Measurements from ENCODE around the gene ZRANB2.

Gene ZRANB2, protein sequence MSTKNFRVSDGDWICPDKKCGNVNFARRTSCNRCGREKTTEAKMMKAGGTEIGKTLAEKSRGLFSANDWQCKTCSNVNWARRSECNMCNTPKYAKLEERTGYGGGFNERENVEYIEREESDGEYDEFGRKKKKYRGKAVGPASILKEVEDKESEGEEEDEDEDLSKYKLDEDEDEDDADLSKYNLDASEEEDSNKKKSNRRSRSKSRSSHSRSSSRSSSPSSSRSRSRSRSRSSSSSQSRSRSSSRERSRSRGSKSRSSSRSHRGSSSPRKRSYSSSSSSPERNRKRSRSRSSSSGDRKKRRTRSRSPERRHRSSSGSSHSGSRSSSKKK

DNA sequence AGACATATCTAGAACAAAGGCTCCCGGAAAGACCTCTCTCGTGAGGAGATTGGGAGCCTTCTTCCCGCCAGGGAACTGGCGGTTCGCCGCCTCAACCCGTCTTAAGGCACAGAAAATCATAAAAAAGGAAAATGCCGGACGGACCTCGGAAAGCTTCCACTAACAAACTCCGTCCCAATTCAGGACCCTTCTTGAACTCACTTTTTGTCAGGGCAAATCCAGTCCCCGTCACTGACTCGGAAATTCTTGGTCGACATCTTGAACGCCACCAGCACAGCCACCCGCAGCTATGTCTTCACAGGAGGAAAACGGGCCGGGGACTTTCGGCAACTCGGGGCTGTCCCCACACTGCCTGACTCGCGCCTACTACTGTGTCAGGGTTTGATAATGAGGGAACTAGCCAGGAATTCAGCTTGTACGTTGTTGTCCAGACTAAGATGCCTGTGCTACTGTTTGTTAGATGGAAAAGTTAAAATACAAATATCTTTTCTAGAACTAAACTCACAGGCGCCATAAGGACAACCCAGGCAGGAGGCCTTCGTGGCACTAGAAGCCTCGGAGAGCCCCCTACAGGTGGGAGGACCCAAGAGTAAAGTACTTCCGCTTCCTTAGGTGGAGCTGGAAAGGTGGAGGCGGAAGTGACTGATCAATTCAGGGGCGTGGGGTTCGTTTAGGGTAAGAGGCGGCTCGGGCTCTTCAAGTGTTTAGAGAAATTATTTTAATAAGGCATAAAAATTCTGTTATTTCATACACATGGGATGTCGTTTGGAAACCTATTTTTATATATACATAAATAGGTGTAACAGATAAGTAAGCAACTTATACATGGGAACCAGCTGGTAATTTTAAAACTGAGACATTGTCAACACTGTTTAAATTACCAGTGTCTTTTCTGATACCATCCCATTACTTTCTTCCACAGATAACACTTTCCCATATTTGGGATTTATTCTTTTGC is at the start of gene ZRANB2:
ZRANB2 (minus strand) TSS at position 297 of the 958 bp plus-strand sequence; CDS start at position 257, 40 bp downstream.
- peaks cover 5 to 6% of the 10 kb centered on the region in 2 donors for H3K9me3 Mint-ChIP-seq
- DNase-seq (peak; percentile 85 to 92), ATAC-seq (peak; percentile 99)
- H3K27me3 Mint-ChIP-seq, result peaks cover 31% of the 10 kb centered on the region
- peak within 1 kb of the TSS; percentile 100 for H3K27ac Mint-ChIP-seq
- peaks cover 16% of the 10 kb centered on the region for H3K4me1 Mint-ChIP-seq
- H3K4me3 Mint-ChIP-seq, result peak within 1 kb of the TSS; percentile 82 to 89

DNA sequence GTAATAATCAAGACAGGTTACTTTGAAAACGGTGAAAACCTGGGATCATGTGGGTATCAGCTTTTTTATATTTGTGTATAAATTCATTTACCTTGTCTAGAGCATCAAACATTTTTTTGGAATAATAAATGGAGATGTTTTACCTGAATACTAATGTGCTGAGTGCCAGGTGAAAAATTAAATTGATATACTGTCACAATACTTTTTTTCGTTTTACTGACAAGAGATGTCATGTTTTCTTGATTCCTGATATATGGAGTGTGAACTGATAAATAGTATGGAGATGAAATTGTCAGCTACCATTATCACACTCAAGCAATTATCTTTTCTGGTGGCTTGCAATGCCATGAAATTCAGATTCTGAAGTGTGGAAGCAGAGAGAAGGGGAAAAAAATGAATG is 47.2 kb upstream of the ZRANB2 start:
- no peak overlapping the region for H3K27ac Mint-ChIP-seq
- DNase-seq, result no peak
- ATAC-seq, result no peak
- peaks cover 45 to 52% of the 10 kb centered on the region in 2 donors for H3K9me3 Mint-ChIP-seq
- no peaks in the 10 kb centered on the region for H3K27me3 Mint-ChIP-seq
- H3K4me3 Mint-ChIP-seq, result no peak overlapping the region
- H3K4me1 Mint-ChIP-seq, result no peaks in the 10 kb centered on the region

DNA sequence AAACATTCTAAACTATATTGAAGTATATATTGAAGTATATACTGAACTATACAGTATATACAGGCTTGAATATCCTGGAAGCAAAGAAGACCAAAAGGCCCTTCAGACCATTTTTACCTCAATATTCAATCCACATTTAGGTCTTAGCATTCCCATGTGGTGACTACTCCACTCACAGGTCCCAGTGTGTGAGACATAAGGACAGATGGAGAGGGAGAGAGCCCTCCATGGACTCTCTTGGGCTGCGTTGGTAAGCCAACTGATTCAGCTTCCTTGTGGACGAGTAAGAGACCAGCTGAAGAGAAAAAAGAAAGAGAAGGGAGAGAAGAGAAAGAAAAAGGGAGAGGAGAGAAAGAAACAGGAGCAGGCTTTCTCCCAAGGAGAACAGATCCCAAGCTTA is 37.3 kb upstream of the ZRANB2 start:
- H3K4me3 Mint-ChIP-seq, result no peak overlapping the region
- ATAC-seq (no peak), DNase-seq (no peak)
- no peaks in the 10 kb centered on the region for H3K27me3 Mint-ChIP-seq
- H3K27ac Mint-ChIP-seq, result no peak overlapping the region
- H3K9me3 Mint-ChIP-seq, result peaks cover 11 to 23% of the 10 kb centered on the region in 2 donors
- no peaks in the 10 kb centered on the region for H3K4me1 Mint-ChIP-seq

DNA sequence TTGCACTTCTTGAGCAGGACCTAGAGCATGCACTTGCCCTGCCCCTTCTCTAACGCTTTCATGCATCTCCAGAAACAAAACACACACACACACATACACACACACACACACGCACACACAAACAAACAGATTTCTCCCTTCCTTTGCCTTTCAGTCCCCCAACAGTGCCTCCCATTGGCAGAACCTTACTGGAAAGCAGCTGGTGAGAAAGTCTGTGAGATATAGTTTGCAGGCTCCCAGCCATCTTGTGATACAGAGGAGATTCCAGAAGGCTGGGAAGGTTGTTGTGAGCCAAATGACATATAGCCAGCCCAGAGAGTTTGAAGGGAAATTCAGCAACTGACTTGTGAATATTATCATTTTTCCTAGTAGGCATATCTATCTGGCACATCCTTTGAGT is 35.9 kb upstream of the ZRANB2 start:
- H3K27ac Mint-ChIP-seq, result no peak overlapping the region
- H3K4me3 Mint-ChIP-seq, result no peak overlapping the region
- DNase-seq (no peak), ATAC-seq (no peak)
- H3K4me1 Mint-ChIP-seq, result no peaks in the 10 kb centered on the region
- H3K9me3 Mint-ChIP-seq, result peaks cover 3 to 13% of the 10 kb centered on the region in 2 donors
- H3K27me3 Mint-ChIP-seq, result no peaks in the 10 kb centered on the region

DNA sequence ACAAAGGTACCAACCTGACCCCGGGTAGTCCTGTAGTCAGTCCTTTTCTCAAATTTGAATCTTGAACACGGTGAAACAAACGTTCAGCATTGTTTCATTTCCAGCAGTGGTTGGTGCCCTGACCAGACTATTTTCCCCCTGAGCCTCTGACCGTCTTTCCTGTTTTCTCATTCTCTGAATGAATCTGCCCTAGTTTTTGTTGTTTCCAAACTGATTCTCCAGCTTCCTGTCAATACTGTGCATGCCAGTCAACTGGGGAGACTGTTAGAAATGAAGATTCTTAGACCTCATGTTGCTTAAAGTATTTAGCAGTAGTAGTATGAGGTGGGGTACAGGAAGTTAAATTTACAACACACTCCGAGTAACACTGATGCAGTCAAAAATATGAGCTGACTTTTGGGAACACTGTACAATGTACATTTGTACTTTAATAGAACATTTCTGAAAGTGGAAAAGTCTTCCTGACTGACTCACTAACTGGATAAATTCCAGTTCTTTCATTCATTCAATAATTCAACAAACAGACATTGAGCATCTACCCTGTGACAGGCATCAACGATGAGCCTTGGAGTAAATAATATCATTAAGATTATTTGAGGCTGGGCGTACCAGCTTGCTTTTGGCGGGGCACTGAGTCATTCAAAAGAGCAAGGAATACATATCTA is 26.0 kb upstream of the ZRANB2 start:
- Mint-ChIP-seq H3K9me3 (no peaks in the 10 kb centered on the region), H3K4me3 (no peak overlapping the region), H3K4me1 (no peaks in the 10 kb centered on the region), H3K27ac (no peak overlapping the region), H3K27me3 (no peaks in the 10 kb centered on the region)
- DNase-seq, result no peak
- no peak for ATAC-seq

DNA sequence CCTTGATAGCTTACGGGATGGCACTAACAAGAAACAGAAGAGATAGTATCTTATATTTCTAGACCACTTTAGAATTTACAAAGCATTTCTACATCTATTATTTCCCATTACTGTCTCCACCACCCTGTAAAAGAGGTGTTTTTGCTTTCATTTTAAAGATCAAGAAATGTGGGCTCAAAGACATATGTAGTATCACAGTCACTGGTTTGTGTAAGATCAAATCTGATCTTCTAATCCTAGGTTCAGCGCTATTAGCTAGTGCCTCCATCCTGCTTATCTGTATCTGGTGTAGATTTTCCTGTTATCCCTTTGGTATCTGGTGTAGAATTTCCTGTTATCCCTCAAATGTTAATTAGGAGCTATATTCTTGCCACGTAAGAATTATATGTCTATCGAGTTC is 23.6 kb upstream of the ZRANB2 start:
- H3K9me3 Mint-ChIP-seq, result no peaks in the 10 kb centered on the region
- ATAC-seq, result no peak
- no peak for DNase-seq
- H3K27me3 Mint-ChIP-seq, result no peaks in the 10 kb centered on the region
- no peak overlapping the region for H3K4me3 Mint-ChIP-seq
- no peak overlapping the region for H3K27ac Mint-ChIP-seq
- no peaks in the 10 kb centered on the region for H3K4me1 Mint-ChIP-seq

DNA sequence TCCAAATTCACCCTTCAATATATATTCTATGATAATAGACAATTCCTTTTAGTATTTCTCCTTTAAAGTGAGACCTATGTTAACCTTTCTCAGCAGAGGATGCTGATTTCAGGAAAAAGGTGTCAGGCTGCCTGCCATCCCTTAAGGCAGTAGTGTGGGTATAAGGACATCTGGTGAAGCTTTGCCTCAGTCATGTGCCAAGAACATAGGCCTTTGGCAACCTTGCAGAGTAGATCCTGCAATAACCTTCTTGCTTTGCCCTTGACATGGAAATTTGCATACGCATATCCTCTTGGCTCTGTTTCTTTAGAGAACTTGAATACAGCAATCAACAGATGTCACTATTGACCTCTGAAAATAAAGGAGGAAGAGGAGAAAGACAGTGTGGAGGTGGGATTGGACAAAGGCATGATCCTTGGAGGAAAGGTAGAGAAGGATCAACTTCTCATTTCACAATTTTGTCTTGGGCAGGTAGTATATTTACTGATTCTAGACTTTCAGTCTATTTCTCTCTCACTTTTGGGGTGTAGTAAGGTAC is 21.1 kb upstream of the ZRANB2 start:
- Mint-ChIP-seq H3K9me3 (no peaks in the 10 kb centered on the region), H3K27me3 (no peaks in the 10 kb centered on the region), H3K27ac (no peak overlapping the region), H3K4me3 (no peak overlapping the region), H3K4me1 (no peaks in the 10 kb centered on the region)
- no peak for DNase-seq
- no peak for ATAC-seq

DNA sequence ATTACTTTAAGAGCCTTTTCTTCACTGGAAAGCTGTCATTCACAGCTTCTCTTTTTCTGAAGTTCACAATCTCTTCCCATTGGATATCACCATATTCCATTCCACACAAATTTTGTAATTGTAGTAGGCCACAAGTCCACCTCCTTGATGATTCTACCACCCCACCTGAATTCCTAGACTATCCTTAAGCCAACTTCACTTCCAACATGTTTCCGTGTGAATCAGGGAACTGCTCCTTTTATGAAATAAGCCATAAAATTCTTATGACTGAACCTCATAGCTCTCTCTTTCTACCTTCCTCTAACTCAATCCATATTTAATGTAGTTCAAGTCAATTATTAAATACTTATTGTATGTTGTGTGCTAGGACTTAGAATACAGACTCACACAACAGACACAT is 16.6 kb upstream of the ZRANB2 start:
- H3K9me3 Mint-ChIP-seq, result no peaks in the 10 kb centered on the region
- H3K4me1 Mint-ChIP-seq, result no peaks in the 10 kb centered on the region
- H3K4me3 Mint-ChIP-seq, result no peak overlapping the region
- no peaks in the 10 kb centered on the region for H3K27me3 Mint-ChIP-seq
- no peak for ATAC-seq
- no peak for DNase-seq
- no peak overlapping the region for H3K27ac Mint-ChIP-seq

DNA sequence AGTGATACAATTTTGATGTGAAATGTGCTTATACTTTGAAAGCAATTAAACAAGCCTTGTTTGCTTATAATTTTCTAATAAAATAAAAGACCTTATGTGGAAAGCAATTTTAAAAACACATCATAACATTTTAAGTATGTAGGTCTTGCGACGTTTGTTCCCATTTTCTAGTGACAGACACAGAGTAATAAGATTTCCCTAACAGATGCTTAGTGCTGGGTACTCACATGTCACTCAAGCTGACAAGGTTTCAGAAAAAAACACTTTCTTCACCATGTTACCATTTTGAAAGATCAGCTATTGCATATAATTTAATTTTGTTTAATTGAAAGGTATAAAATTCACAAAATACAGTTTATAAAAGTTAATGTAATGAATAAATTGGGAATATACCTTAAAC is 14.1 kb upstream of the ZRANB2 start:
- ATAC-seq (no peak), DNase-seq (no peak)
- H3K9me3 Mint-ChIP-seq, result no peaks in the 10 kb centered on the region
- no peaks in the 10 kb centered on the region for H3K4me1 Mint-ChIP-seq
- H3K4me3 Mint-ChIP-seq, result no peak overlapping the region
- no peaks in the 10 kb centered on the region for H3K27me3 Mint-ChIP-seq
- H3K27ac Mint-ChIP-seq, result no peak overlapping the region

DNA sequence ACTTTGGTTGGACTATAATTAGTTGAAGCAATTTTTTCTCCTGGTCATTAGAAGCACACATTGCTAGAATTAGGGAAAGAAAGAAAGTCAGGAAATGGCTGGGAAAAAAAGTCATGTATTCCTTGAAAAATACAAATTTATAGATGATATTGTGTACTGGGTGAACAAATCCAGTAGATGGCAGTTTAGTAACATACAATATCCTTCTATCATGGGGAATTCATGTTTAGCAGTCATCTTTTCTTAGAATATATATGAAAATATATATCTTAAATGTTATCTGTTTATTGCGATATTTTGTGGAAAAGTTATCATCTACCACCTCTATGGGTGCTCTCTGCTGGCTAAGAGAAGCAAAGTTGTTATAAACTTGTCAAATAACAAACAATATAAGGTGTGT is 13.1 kb upstream of the ZRANB2 start:
- Mint-ChIP-seq H3K9me3 (no peaks in the 10 kb centered on the region), H3K4me1 (no peaks in the 10 kb centered on the region), H3K27ac (no peak overlapping the region), H3K4me3 (no peak overlapping the region), H3K27me3 (no peaks in the 10 kb centered on the region)
- ATAC-seq (no peak), DNase-seq (no peak)

DNA sequence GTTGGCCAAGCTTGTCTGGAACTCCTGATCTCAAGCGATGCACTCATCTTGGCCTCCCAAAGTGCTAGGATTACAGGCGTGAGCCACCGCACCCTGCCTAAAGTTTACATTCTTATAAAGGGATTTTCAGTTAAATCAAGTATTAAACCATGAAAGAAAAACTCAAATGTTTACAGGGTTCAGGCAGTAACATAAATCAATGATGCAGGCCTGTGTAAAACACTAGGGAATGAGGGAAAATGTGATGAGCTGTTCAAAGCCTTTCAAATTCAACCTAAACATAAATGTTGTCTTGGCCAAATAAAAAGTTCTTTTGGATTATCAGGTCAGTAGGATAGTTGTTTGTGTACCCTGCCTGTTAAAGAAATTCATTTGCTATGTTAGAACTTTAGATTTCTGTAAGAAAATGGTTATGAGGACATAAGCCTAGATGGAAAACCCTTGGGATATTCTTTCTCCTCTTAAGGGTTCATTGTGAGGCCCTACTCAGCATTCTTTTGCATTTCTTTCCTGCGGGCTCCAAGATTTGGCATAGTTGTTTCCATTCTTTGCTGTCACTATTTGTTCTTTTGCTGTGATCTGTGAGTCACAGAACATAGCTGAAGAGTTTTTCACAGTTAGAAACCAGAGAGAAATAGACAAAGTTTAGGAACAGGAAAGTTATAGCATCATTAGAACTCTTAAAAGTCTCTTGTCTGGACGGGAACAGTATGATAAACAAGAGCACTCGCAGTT is 8.9 kb upstream of the ZRANB2 start:
- Mint-ChIP-seq H3K27ac (no peak overlapping the region), H3K4me1 (no peaks in the 10 kb centered on the region), H3K27me3 (peaks cover 14% of the 10 kb centered on the region), H3K4me3 (no peak overlapping the region), H3K9me3 (no peaks in the 10 kb centered on the region)
- no peak for ATAC-seq
- DNase-seq, result no peak

DNA sequence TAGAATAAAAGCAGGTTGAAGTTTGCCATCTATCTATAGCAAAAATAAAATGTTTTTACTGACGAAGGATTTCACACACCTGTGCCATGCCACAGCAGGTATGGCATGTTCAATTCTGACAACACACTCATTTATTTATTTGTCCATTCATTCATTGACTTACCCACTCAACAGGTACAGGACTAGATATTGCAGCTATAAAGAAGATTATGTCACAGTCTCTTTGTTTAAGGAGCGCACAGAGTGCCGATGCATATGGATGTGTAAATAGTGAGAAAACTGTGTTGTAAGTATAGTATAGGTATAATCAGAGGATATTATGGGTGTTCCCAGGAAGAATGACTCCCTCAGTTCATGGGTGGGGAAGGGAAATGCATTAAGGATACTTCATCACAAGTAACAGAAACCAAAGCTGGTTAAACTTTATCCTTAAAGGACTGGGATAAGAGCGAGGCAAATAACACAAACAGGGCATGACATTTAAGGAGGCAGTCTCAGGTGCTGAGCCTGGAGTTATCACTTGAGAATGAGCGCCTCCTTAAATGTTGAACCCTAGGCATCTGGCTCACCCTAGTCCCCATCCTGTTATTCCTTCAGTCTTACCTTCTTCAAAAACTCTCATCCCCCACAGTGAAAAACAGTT is 7.9 kb upstream of the ZRANB2 start:
- no peak for ATAC-seq
- Mint-ChIP-seq H3K4me1 (no peaks in the 10 kb centered on the region), H3K27ac (no peak overlapping the region), H3K9me3 (no peaks in the 10 kb centered on the region), H3K27me3 (peaks cover 24% of the 10 kb centered on the region), H3K4me3 (no peak overlapping the region)
- no peak for DNase-seq

DNA sequence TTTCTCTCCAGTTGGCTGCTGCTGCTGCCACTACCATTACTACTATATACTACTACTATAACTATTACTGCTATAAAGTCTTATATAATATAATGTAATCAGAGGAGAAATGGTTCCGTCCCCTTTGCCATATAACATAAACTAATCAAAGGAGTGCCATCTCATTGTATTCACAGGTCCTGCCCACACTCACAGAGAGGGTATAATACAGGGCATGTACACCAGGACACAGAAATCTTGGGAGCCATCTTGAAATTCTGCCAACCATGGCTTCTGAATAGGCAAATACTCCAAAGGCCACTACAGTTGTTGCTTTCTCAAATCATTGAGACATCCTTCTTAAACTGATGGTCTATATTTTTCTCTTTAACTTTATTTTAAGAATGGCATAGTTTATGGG is 6.9 kb upstream of the ZRANB2 start:
- Mint-ChIP-seq H3K27me3 (peaks cover 33% of the 10 kb centered on the region), H3K4me1 (no peaks in the 10 kb centered on the region), H3K4me3 (no peak overlapping the region), H3K27ac (no peak overlapping the region), H3K9me3 (no peaks in the 10 kb centered on the region)
- DNase-seq, result no peak
- no peak for ATAC-seq

DNA sequence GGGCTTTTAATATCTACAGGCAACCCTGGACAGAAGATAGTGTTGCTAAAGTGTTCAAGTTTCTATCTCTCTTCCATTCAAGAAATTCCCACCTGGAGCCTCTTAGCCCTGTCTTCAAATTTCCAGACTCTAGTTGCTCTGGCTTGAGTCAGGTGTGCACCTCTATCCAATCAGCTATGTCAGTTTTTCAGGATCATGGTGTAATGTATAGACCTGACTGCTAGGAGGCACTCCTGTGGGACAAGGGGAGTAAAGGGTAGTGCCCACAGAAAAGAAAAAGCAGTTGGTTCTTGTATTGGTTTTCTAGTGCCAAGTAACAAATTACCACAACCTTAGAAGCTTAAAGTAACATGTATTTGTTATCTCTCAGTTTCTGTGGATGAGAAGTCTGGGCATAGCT is 6.2 kb upstream of the ZRANB2 start:
- DNase-seq (no peak), ATAC-seq (no peak)
- H3K4me1 Mint-ChIP-seq, result peaks cover 2% of the 10 kb centered on the region
- H3K4me3 Mint-ChIP-seq, result no peak overlapping the region
- H3K9me3 Mint-ChIP-seq, result peaks cover under 1 to 1% of the 10 kb centered on the region in 2 donors
- peaks cover 33% of the 10 kb centered on the region for H3K27me3 Mint-ChIP-seq
- no peak overlapping the region for H3K27ac Mint-ChIP-seq

DNA sequence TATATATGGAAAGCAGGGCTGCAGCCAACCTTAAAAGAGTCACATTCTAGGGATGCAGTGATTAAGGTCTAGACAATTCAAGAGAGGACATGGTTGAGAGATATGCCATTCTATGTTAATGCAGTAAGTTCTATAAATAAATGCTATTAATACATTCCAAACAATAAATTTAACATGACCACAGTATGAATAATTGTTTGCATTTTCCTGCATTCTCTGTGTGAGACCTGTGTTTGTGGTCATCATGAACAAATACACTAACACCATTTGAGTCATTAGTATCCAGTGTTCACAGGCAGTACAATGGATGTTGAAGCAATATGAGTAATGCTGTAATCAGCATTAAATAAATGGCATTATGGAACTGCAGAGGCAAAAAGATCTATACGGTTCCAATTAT is 5.5 kb upstream of the ZRANB2 start:
- DNase-seq (no peak), ATAC-seq (no peak)
- peaks cover 8% of the 10 kb centered on the region for H3K4me1 Mint-ChIP-seq
- H3K4me3 Mint-ChIP-seq, result no peak overlapping the region
- no peak overlapping the region for H3K27ac Mint-ChIP-seq
- H3K9me3 Mint-ChIP-seq, result peaks cover 5 to 6% of the 10 kb centered on the region in 2 donors
- H3K27me3 Mint-ChIP-seq, result peaks cover 33% of the 10 kb centered on the region
